Astrocyte (in vitro differentiated cells and primary cell): Measurements from ENCODE around the gene ADGRD1. TPM values are rescaled to one million over a fixed set of nuclear protein-coding genes. Genes with fewer than 3 reads are reported as not detected.
"Not testable (repeated sequence)": the region's sequence is repeated elsewhere in the genome, so short reads cannot be mapped to it uniquely, and the experiment has no call there.

ENCODE experiments used
- DNase-seq: peaks from one replicate; pipeline ENCODE4 v3.0.0-alpha.2; 2010; ENCODE audit warnings: low read depth
- FAIRE-seq: peaks from 2 replicates; lab custom pipeline; 2011; peaks lifted over from hg19 to GRCh38; lab: Jason Lieb, UNC
- H2AFZ ChIP-seq: 2 replicates; pipeline ENCODE4 v1.6.0; 2012; ENCODE audit warnings: low read depth, low read length, inconsistent platforms
- H3K27ac ChIP-seq: 2 replicates; pipeline ENCODE4 v1.5.1; 2011; ENCODE audit warnings: low read depth, low read length, inconsistent platforms
- H3K27me3 ChIP-seq: 2 replicates; pipeline ENCODE4 v1.6.0; 2011; ENCODE audit warnings: low read length, inconsistent platforms; ENCODE audit not compliant: insufficient read depth
- H3K36me3 ChIP-seq: 2 replicates; pipeline ENCODE4 v1.5.1; 2011; ENCODE audit warnings: low read length, inconsistent platforms; ENCODE audit not compliant: insufficient read depth
- H3K4me1 ChIP-seq: 2 replicates; pipeline ENCODE4 v1.5.1; 2011; ENCODE audit warnings: low read length, inconsistent platforms; ENCODE audit not compliant: insufficient read depth
- H3K4me2 ChIP-seq: 2 replicates; pipeline ENCODE4 v1.6.0; 2012; ENCODE audit warnings: low read length, inconsistent platforms
- H3K4me3 ChIP-seq: 2 replicates; pipeline ENCODE4 v1.5.1; 2011; ENCODE audit warnings: low read depth, mild to moderate bottlenecking, low read length, inconsistent platforms; ENCODE audit not compliant: insufficient read depth
- H3K79me2 ChIP-seq: 2 replicates; pipeline ENCODE4 v1.6.0; 2012; ENCODE audit warnings: mild to moderate bottlenecking, low read length, inconsistent platforms; ENCODE audit not compliant: insufficient read depth
- H3K9ac ChIP-seq: 2 replicates; pipeline ENCODE4 v1.6.0; 2012; ENCODE audit warnings: mild to moderate bottlenecking, low read length, inconsistent platforms
- H3K9me3 ChIP-seq: 2 replicates; pipeline ENCODE4 v1.5.1; 2012; ENCODE audit warnings: low read depth, mild to moderate bottlenecking, low read length, inconsistent platforms; ENCODE audit not compliant: insufficient read depth
- H4K20me1 ChIP-seq: 2 replicates; pipeline ENCODE4 v1.6.0; 2012; ENCODE audit warnings: low read length, inconsistent platforms; ENCODE audit not compliant: insufficient read depth
- H3K27ac Mint-ChIP-seq: one replicate; pipeline ENCODE4 v1.8.0; 2021; ENCODE audit warnings: mild to moderate bottlenecking, mixed read lengths; ENCODE audit not compliant: unreplicated experiment
- H3K27me3 Mint-ChIP-seq: one replicate; pipeline ENCODE4 v1.8.0; 2021; ENCODE audit warnings: low read depth, mixed read lengths; ENCODE audit not compliant: unreplicated experiment
- H3K36me3 Mint-ChIP-seq: one replicate; pipeline ENCODE4 v1.8.0; 2021; ENCODE audit warnings: low read depth, mixed read lengths; ENCODE audit not compliant: unreplicated experiment
- H3K4me1 Mint-ChIP-seq: one replicate; pipeline ENCODE4 v1.8.0; 2021; ENCODE audit warnings: low read depth, mixed read lengths; ENCODE audit not compliant: unreplicated experiment
- H3K4me3 Mint-ChIP-seq: one replicate; pipeline ENCODE4 v1.8.0; 2021; ENCODE audit warnings: mild to moderate bottlenecking, moderate library complexity, mixed read lengths; ENCODE audit not compliant: unreplicated experiment
- H3K9me3 Mint-ChIP-seq: one replicate; pipeline ENCODE4 v1.8.0; 2021; ENCODE audit warnings: mild to moderate bottlenecking, mixed read lengths; ENCODE audit not compliant: unreplicated experiment
- EZH2 ChIP-seq: IDR thresholded peaks from 2 replicates; pipeline ENCODE4 v1.6.1; 2012; ENCODE audit warnings: mild to moderate bottlenecking, low read length, inconsistent platforms; ENCODE audit not compliant: insufficient read depth
- total RNA-seq: library from RNA; stranded (reverse); gene quantifications from 2 replicates; pipeline ENCODE4 v1.2.1, GENCODE V29; 2021
- TF ChIP-seq, protein P1 (sequence below): IDR thresholded peaks from 2 replicates; pipeline ENCODE4 v1.5.1; 2011; ENCODE audit warnings: low read depth, mild to moderate bottlenecking, inconsistent platforms, low read length, moderate library complexity; ENCODE audit not compliant: insufficient read depth

ADGRD1 gene
- total RNA-seq, 1 donor from 2014 or later = 3.0 TPM

DNA sequence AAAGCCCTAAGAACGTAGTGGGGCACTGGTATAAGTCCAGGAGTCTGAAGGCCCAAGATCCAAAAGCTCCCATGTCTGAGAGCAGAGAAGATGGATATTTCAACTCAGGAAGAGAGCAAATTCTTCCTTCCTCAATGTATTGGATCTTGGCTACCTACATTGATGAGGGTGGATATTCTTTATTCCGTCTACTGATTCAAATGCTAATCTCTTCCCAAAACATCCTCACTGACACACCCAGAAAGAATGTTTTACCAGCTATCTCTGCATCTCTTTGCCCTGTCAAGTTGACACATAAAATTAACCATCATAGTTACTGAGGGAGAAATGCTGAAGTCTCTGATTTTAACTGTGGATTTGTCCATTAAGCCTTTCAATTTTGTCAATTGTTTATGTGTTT is 16.6 kb upstream of the ADGRD1 start:
- Mint-ChIP-seq H3K9me3 (peaks cover 12% of the 10 kb centered on the region), H3K27me3 (peaks cover 19% of the 10 kb centered on the region), H3K4me3 (no peak overlapping the region), H3K27ac (no peak overlapping the region), H3K4me1 (no peaks in the 10 kb centered on the region), H3K36me3 (no peaks in the 10 kb centered on the region)
- no peaks in the 10 kb centered on the region for H3K4me1 ChIP-seq
- H3K4me2 ChIP-seq = no peak overlapping the region
- TF ChIP-seq, protein P1, sequence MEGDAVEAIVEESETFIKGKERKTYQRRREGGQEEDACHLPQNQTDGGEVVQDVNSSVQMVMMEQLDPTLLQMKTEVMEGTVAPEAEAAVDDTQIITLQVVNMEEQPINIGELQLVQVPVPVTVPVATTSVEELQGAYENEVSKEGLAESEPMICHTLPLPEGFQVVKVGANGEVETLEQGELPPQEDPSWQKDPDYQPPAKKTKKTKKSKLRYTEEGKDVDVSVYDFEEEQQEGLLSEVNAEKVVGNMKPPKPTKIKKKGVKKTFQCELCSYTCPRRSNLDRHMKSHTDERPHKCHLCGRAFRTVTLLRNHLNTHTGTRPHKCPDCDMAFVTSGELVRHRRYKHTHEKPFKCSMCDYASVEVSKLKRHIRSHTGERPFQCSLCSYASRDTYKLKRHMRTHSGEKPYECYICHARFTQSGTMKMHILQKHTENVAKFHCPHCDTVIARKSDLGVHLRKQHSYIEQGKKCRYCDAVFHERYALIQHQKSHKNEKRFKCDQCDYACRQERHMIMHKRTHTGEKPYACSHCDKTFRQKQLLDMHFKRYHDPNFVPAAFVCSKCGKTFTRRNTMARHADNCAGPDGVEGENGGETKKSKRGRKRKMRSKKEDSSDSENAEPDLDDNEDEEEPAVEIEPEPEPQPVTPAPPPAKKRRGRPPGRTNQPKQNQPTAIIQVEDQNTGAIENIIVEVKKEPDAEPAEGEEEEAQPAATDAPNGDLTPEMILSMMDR = no peak
- no peak for TF ChIP-seq EZH2
- no peaks in the 10 kb centered on the region for H3K36me3 ChIP-seq
- no peak overlapping the region for H3K27ac ChIP-seq
- peaks cover 2% of the 10 kb centered on the region for H3K9me3 ChIP-seq
- H3K4me3 ChIP-seq = no peak overlapping the region
- H3K27me3 ChIP-seq = no peaks in the 10 kb centered on the region
- FAIRE-seq (no peak), DNase-seq (no peak)
- no peaks in the 10 kb centered on the region for H4K20me1 ChIP-seq
- no peak overlapping the region for H2AFZ ChIP-seq
- no peak overlapping the region for H3K9ac ChIP-seq
- H3K79me2 ChIP-seq = no peaks in the 10 kb centered on the region

DNA sequence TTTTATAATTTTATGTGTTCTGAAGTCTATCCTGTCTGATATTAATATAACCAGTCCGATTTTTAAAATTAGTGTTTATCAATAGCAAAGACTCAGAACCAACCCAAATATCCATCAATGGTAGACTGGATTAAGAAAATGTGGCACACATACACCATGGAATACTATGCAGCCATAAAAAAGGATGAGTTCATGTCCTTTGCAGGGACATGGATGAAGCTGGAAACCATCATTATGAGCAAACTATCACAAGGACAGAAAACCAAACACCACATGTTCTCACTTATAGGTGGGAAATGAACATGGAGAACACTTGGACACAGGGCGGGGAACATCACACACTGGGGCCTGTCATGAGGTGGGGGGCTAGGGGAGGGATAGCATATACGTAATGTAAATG is 16.2 kb upstream of the ADGRD1 start:
- not testable (repeated sequence) for H3K4me3 ChIP-seq, H3K79me2 ChIP-seq, H2AFZ ChIP-seq, H4K20me1 ChIP-seq, H3K4me2 ChIP-seq, H3K36me3 ChIP-seq, H3K36me3 Mint-ChIP-seq, H3K27ac Mint-ChIP-seq, H3K4me1 Mint-ChIP-seq, H3K9ac ChIP-seq, H3K9me3 ChIP-seq, H3K4me1 ChIP-seq, H3K4me3 Mint-ChIP-seq, FAIRE-seq, H3K27me3 ChIP-seq, DNase-seq, H3K27ac ChIP-seq
- Mint-ChIP-seq H3K9me3 (peaks cover 12% of the 10 kb centered on the region), H3K27me3 (peaks cover 15% of the 10 kb centered on the region)

GRCh38 chr12:130938186-130938585 is 15.5 kb upstream of the ADGRD1 start:
- H3K9me3 Mint-ChIP-seq = peaks cover 12% of the 10 kb centered on the region
- H3K36me3 ChIP-seq = no peaks in the 10 kb centered on the region
- H3K9ac ChIP-seq = no peak overlapping the region
- no peaks in the 10 kb centered on the region for H4K20me1 ChIP-seq
- H3K4me2 ChIP-seq = no peak overlapping the region
- no peak overlapping the region for H3K4me3 Mint-ChIP-seq
- no peaks in the 10 kb centered on the region for H3K36me3 Mint-ChIP-seq
- no peak for TF ChIP-seq EZH2
- TF ChIP-seq, protein P1 = no peak
- H3K27me3 ChIP-seq = no peaks in the 10 kb centered on the region
- no peaks in the 10 kb centered on the region for H3K4me1 ChIP-seq
- DNase-seq (no peak), FAIRE-seq (no peak)
- no peaks in the 10 kb centered on the region for H3K79me2 ChIP-seq
- H2AFZ ChIP-seq = no peak overlapping the region
- H3K27ac ChIP-seq = no peak overlapping the region
- H3K27me3 Mint-ChIP-seq = peaks cover 9% of the 10 kb centered on the region
- H3K4me3 ChIP-seq = no peak overlapping the region
- H3K4me1 Mint-ChIP-seq = no peaks in the 10 kb centered on the region
- H3K27ac Mint-ChIP-seq = no peak overlapping the region
- no peaks in the 10 kb centered on the region for H3K9me3 ChIP-seq
